ENCODE data around the gene GLI3. TPM values are rescaled to one million over a fixed set of nuclear protein-coding genes. Genes with fewer than 3 reads are reported as not detected.

GLI3 gene
- total RNA-seq, 2 donors from 2014 or later: 2.7 to 10.2 TPM

GRCh38 chr7:42010751-42011150 is 226.3 kb downstream of the GLI3 start:
- H3K9me3 Mint-ChIP-seq: peaks cover 4% of the 10 kb centered on the region
- H3K27ac Mint-ChIP-seq: no peak overlapping the region
- no peak for DNase-seq
- H3K4me3 Mint-ChIP-seq: no peak overlapping the region
- no peaks in the 10 kb centered on the region for H3K4me1 ChIP-seq (ENCODE audit: control insufficient read depth, insufficient read depth, low read length)
- H3K9me3 ChIP-seq (ENCODE audit: control insufficient read depth, low read length): peaks cover 19% of the 10 kb centered on the region
- H3K36me3 ChIP-seq (ENCODE audit: control insufficient read depth, insufficient read depth, low read length): no peaks in the 10 kb centered on the region
- TF ChIP-seq CTCF (conservative IDR thresholded peaks at IDR 0.05): no peak
- H3K27me3 ChIP-seq (ENCODE audit: control insufficient read depth, insufficient read depth, low read length, poor library complexity, severe bottlenecking): no peaks in the 10 kb centered on the region
- H3K27ac ChIP-seq (ENCODE audit: low read depth, low read length): no peak overlapping the region
- peaks cover 18% of the 10 kb centered on the region for H3K27me3 Mint-ChIP-seq (ENCODE audit: insufficient read depth)
- peaks cover 4% of the 10 kb centered on the region for H3K4me1 Mint-ChIP-seq
- no peak overlapping the region for H3K9ac ChIP-seq (ENCODE audit: extremely low read depth, low read length, poor library complexity, severe bottlenecking)
- no peaks in the 10 kb centered on the region for H3K36me3 Mint-ChIP-seq (ENCODE audit: low read depth)
- H3K4me3 ChIP-seq (ENCODE audit: low read length): no peak overlapping the region

DNA sequence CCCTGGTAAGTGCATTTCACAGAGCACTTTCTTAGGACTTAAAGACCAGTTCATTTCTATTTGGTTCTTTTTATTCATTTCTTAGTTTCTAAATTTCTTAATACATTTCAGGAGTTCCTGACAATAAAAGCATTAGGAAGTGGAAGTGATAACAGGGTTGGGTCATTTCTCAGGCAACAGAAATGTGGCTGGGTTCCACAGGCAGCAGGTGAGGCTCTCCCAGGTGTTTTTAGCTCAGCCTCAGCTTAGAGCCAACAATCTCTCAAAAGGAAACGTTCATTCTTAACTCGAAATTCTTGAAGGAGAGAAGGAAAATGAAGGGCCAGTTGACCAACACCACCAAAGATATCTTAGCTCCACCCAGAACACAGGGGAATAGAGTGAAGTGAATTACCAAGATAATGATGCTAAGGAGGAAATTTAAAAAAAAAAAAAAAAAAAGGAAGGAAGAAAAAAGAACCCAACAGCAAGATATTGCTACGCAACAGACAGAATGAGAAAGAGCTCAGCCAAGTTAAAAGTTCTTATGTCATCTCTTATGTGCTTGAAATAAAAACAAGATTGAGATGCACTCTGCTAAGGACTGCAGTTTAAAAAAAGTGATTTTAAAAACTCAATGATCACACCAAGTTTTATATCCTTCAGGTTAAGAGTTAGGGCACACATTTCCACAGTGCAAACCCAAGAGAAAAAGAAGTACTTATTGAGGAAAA is 230.1 kb downstream of the GLI3 start:
- Histone ChIP-seq H3K27ac (ENCODE audit: low read depth, low read length) (no peak overlapping the region), H3K27me3 (ENCODE audit: control insufficient read depth, insufficient read depth, low read length, poor library complexity, severe bottlenecking) (no peaks in the 10 kb centered on the region)
- H3K27me3 Mint-ChIP-seq (ENCODE audit: insufficient read depth): peaks cover 9% of the 10 kb centered on the region

GRCh38 chr7:42002654-42003053 is 234.4 kb downstream of the GLI3 start:
- Mint-ChIP-seq H3K4me3 (no peak overlapping the region), H3K27ac (no peak overlapping the region), H3K4me1 (no peaks in the 10 kb centered on the region), H3K36me3 (ENCODE audit: low read depth) (no peaks in the 10 kb centered on the region), H3K9me3 (no peaks in the 10 kb centered on the region), H3K27me3 (ENCODE audit: insufficient read depth) (peaks cover 2% of the 10 kb centered on the region)
- no peaks in the 10 kb centered on the region for H3K27me3 ChIP-seq (ENCODE audit: control insufficient read depth, insufficient read depth, low read length, poor library complexity, severe bottlenecking)
- no peak overlapping the region for H3K27ac ChIP-seq (ENCODE audit: low read depth, low read length)
- no peaks in the 10 kb centered on the region for H3K4me1 ChIP-seq (ENCODE audit: control insufficient read depth, insufficient read depth, low read length)
- no peak overlapping the region for H3K9ac ChIP-seq (ENCODE audit: extremely low read depth, low read length, poor library complexity, severe bottlenecking)
- H3K36me3 ChIP-seq (ENCODE audit: control insufficient read depth, insufficient read depth, low read length): no peaks in the 10 kb centered on the region
- no peak for DNase-seq
- peaks cover 4% of the 10 kb centered on the region for H3K9me3 ChIP-seq (ENCODE audit: control insufficient read depth, low read length)
- TF ChIP-seq CTCF (conservative IDR thresholded peaks at IDR 0.05): no peak
- WGBS, 2 experiments (ENCODE audit: insufficient coverage in 1 of 2, insufficient read length in 1 of 2): 93 to 96% methylated on average over 2 of the region's 2 CpGs
- no peak overlapping the region for H3K4me3 ChIP-seq (ENCODE audit: low read length)

More for the DNA sequence above, 230.1 kb downstream of the GLI3 start:
- no peak for DNase-seq
- Mint-ChIP-seq H3K4me1 (no peaks in the 10 kb centered on the region), H3K27ac (no peak overlapping the region), H3K4me3 (no peak overlapping the region), H3K9me3 (no peaks in the 10 kb centered on the region), H3K36me3 (ENCODE audit: low read depth) (no peaks in the 10 kb centered on the region)
- Histone ChIP-seq H3K9me3 (ENCODE audit: control insufficient read depth, low read length) (peaks cover 4% of the 10 kb centered on the region), H3K9ac (ENCODE audit: extremely low read depth, low read length, poor library complexity, severe bottlenecking) (no peak overlapping the region), H3K4me3 (ENCODE audit: low read length) (no peak overlapping the region), H3K4me1 (ENCODE audit: control insufficient read depth, insufficient read depth, low read length) (no peaks in the 10 kb centered on the region), H3K36me3 (ENCODE audit: control insufficient read depth, insufficient read depth, low read length) (no peaks in the 10 kb centered on the region)
- 93% methylated on average over 3 of the region's 3 CpGs; no CpG with 5 or more reads in 1 of the 2 experiments for WGBS, 2 experiments (ENCODE audit: insufficient coverage in 1 of 2, insufficient read length in 1 of 2)
- no peak for TF ChIP-seq CTCF (conservative IDR thresholded peaks at IDR 0.05)

All from endodermal cell (in vitro differentiated cells).